Activated naive CD4-positive, alpha-beta T cell treated with anti-CD3 and anti-CD28 coated beads, Interleukin-2, amount 10 ng/mL, durations not matched to agents 7 days and 5 days (primary cell): ENCODE data around the gene FUT4.
A peak's percentile ranks its signal among the peaks of the same experiment; 100 is the strongest.
"Not testable (repeated sequence)": the region's sequence is repeated elsewhere in the genome, so short reads cannot be mapped to it uniquely, and the experiment has no call there.

Experiments
- CTCF ChIA-PET: fragments of 350-600 bp; sonication (Branson Sonifier 250); formaldehyde crosslinking; loops from one replicate; lab custom pipeline; 2021; ENCODE audit warnings: antibody characterized with exemption; lab: Charles Lee
- DNase-seq: peaks from one replicate; pipeline ENCODE4 v3.0.0-alpha.2; 2020
- H3K27ac Mint-ChIP-seq: one replicate; pipeline ENCODE4 v1.8.0; 2021; ENCODE audit warnings: mild to moderate bottlenecking, moderate library complexity, mixed read lengths
- H3K27me3 Mint-ChIP-seq: one replicate; pipeline ENCODE4 v1.8.0; 2021; ENCODE audit warnings: mild to moderate bottlenecking, mixed read lengths
- H3K36me3 Mint-ChIP-seq: one replicate; pipeline ENCODE4 v1.8.0; 2021; ENCODE audit warnings: mixed read lengths
- H3K4me1 Mint-ChIP-seq: one replicate; pipeline ENCODE4 v1.8.0; 2021; ENCODE audit warnings: mixed read lengths
- H3K4me3 Mint-ChIP-seq: one replicate; pipeline ENCODE4 v1.8.0; 2021; ENCODE audit warnings: mild to moderate bottlenecking, moderate library complexity, mixed read lengths
- H3K9me3 Mint-ChIP-seq: one replicate; pipeline ENCODE4 v1.8.0; 2021; ENCODE audit warnings: mixed read lengths

FUT4 gene

DNA sequence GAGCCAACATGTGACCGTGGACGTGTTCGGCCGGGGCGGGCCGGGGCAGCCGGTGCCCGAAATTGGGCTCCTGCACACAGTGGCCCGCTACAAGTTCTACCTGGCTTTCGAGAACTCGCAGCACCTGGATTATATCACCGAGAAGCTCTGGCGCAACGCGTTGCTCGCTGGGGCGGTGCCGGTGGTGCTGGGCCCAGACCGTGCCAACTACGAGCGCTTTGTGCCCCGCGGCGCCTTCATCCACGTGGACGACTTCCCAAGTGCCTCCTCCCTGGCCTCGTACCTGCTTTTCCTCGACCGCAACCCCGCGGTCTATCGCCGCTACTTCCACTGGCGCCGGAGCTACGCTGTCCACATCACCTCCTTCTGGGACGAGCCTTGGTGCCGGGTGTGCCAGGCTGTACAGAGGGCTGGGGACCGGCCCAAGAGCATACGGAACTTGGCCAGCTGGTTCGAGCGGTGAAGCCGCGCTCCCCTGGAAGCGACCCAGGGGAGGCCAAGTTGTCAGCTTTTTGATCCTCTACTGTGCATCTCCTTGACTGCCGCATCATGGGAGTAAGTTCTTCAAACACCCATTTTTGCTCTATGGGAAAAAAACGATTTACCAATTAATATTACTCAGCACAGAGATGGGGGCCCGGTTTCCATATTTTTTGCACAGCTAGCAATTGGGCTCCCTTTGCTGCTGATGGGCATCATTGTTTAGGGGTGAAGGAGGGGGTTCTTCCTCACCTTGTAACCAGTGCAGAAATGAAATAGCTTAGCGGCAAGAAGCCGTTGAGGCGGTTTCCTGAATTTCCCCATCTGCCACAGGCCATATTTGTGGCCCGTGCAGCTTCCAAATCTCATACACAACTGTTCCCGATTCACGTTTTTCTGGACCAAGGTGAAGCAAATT, 1.8 kb downstream of the FUT4 start:
- Mint-ChIP-seq H3K27ac (peak overlapping the region; percentile 78), H3K9me3 (no peaks in the 10 kb centered on the region), H3K36me3 (peaks cover 20% of the 10 kb centered on the region), H3K4me1 (peaks cover 40% of the 10 kb centered on the region), H3K27me3 (peaks cover 3% of the 10 kb centered on the region), H3K4me3 (peak overlapping the region; percentile 71)
- CTCF ChIA-PET = interaction anchor here (1.1 kb wide), 2 partner anchors 20 to 28 kb away, joined by 4 to 5 read pairs; no protein-coding TSS in a partner anchor
- no peak for DNase-seq

DNA sequence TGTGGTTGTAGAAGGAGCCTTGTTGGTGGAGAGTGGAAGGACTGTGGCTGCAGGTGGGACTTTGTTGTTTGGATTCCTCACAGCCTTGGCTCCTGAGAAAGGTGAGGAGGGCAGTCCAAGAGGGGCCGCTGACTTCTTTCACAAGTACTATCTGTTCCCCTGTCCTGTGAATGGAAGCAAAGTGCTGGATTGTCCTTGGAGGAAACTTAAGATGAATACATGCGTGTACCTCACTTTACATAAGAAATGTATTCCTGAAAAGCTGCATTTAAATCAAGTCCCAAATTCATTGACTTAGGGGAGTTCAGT, 2.4 kb downstream of the FUT4 start:
- peaks cover 20% of the 10 kb centered on the region for H3K36me3 Mint-ChIP-seq
- DNase-seq = no peak
- peaks cover 40% of the 10 kb centered on the region for H3K4me1 Mint-ChIP-seq
- H3K9me3 Mint-ChIP-seq = no peaks in the 10 kb centered on the region
- peak overlapping the region; percentile 71 for H3K4me3 Mint-ChIP-seq
- no peak overlapping the region for H3K27ac Mint-ChIP-seq
- CTCF ChIA-PET = interaction anchor here (1.1 kb wide), 2 partner anchors 19 to 28 kb away, joined by 4 to 5 read pairs; no protein-coding TSS in a partner anchor
- H3K27me3 Mint-ChIP-seq = peaks cover 3% of the 10 kb centered on the region

DNA sequence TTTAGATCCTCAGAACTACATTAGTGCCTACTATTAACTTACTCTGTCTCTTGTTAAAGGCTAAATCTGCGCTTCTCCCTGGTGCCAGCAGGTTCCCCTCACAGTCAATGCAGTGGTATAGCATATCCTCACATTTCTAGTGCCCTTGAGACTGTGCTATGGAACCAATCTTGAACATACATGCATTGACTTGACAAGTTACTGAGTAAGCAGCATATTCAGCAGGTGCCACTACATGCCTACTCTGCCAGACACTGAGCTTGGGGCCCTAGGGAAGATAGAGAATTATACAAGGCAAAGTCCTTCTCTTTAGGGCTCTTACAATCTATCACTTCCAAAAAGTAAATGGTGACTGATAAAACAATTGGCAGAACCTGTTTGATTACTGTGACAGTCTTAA, 3.2 kb downstream of the FUT4 start:
- Mint-ChIP-seq H3K4me1 (peaks cover 40% of the 10 kb centered on the region), H3K36me3 (peaks cover 20% of the 10 kb centered on the region), H3K27me3 (peaks cover 3% of the 10 kb centered on the region), H3K27ac (no peak overlapping the region), H3K4me3 (peak overlapping the region; percentile 3), H3K9me3 (no peaks in the 10 kb centered on the region)
- CTCF ChIA-PET = interaction anchor here (2.2 kb wide), 1 partner anchor 30 kb away, joined by 6 read pairs; no protein-coding TSS in a partner anchor
- no peak for DNase-seq

DNA sequence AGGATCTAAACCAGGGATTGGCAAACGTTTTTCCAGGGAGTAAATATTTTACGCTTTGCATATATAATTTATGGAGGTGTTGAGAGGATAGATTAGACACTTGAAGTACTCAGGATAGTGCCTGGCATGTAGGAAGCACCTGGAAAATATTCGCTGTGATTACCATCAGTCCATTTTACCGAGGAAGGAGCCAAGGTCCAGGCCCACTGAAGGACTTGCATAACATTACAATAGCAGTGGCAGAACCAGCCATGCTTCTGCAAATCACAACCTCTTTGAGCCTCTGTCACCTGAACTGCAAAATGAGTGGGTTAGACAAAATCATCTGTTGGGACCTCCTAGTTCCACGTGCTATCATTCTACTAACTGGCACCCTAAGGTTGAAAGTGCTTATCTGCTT, 5.4 kb downstream of the FUT4 start:
- CTCF ChIA-PET = no interaction called here
- H3K27ac Mint-ChIP-seq = peak overlapping the region; percentile 14
- no peak for DNase-seq
- no peak overlapping the region for H3K4me3 Mint-ChIP-seq
- no peaks in the 10 kb centered on the region for H3K9me3 Mint-ChIP-seq
- no peaks in the 10 kb centered on the region for H3K27me3 Mint-ChIP-seq
- H3K36me3 Mint-ChIP-seq = peaks cover 18% of the 10 kb centered on the region
- H3K4me1 Mint-ChIP-seq = peaks cover 29% of the 10 kb centered on the region

DNA sequence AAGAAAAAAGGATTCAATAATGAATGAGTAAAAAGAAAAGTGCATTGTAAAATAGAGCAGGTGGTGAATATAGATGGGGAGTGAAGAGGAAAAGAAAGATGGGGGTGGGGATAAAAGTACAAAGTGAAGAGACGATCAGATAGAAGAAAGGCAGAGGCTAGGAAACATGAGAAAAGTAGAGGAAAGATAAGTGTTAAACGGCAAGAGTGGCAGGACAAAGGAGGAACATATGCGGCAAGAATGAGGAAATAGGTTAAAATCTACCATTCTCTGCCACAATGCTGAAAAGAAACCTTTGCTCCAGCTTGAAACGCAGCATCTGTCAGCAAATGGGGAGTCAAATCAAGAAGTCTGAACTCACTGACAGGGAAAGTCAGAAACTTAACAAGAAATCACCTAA, 6.8 kb downstream of the FUT4 start:
- Mint-ChIP-seq H3K36me3 (peaks cover 16% of the 10 kb centered on the region), H3K4me1 (peaks cover 25% of the 10 kb centered on the region), H3K4me3 (no peak overlapping the region), H3K9me3 (no peaks in the 10 kb centered on the region), H3K27me3 (no peaks in the 10 kb centered on the region), H3K27ac (no peak overlapping the region)
- no peak for DNase-seq
- CTCF ChIA-PET = no interaction called here

DNA sequence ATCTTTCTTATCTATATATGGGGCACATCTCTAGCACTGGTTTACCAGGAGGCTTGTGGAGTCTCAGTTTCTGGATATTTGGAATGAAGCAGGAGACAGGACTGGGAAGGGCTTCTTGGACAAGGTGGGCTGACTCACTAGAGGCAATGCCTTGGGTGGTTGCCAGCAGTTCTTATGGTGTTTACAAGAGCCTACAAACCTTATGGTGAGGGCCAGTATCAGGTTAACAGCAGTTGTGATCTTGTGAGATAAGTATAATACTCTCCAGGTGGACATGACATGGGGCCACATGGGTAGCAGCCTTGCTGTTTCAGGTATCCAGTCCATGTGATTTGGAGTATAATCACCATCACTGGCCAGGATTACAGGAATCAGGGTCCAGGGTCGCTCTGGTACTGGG, 10.2 kb downstream of the FUT4 start:
- no peak for DNase-seq

DNA sequence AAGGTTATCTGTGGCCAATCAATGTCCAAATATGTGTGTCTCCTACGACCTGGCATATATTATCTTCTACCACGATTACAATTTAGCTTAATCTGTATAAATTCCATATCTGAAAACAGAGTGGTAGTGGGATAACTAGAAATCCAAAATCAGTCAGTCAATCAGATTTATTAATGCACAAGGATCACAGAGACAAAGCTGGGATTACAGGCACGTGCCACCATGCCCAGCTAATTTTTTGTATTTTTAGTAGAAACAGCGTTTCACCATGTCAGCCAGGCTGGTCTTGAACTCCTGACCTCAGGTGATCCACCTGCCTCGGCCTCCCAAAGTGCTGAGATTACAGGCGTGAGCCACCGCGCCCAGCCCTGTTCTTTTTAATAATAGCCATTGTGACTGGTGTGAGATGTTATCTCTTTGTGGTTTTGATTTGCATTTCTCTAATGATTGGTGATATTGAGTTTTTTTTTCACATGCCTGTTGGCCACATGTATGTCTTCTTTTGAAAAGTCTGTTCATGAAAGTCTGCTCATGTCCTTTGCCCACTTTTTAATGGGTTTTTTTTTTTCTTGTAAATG, 12.1 kb downstream of the FUT4 start:
- not testable (repeated sequence) for H3K4me1 Mint-ChIP-seq, H3K36me3 Mint-ChIP-seq, H3K9me3 Mint-ChIP-seq, H3K27ac Mint-ChIP-seq, H3K27me3 Mint-ChIP-seq, H3K4me3 Mint-ChIP-seq, DNase-seq
- CTCF ChIA-PET = interaction anchor here (1.4 kb wide), 1 partner anchor 67 kb away, joined by 3 read pairs; no protein-coding TSS in a partner anchor

More for the DNA sequence above, 10.2 kb downstream of the FUT4 start:
- Mint-ChIP-seq H3K36me3 (peaks cover 9% of the 10 kb centered on the region), H3K4me1 (peaks cover 4% of the 10 kb centered on the region), H3K4me3 (no peak overlapping the region), H3K27me3 (no peaks in the 10 kb centered on the region), H3K9me3 (no peaks in the 10 kb centered on the region), H3K27ac (no peak overlapping the region)
- CTCF ChIA-PET = no interaction called here

DNA sequence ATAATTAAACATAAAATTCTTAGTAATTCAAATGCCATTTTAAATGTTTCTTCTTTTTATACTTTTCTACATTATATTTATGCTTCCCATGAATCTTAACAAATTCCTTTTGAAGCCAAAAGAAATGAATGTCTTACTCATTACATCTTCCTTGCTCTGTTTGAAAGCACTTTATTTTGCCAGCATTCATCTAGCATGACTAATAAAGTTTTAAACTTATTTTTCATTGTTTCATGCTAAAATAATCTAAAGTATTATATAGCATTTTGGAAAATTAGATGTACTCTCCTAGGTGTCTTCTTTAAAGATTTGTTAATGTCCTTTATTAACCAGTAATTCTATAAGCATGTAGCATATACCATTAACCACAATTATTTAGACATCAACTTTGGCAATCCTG, 13.7 kb downstream of the FUT4 start:
- H3K27me3 Mint-ChIP-seq = no peaks in the 10 kb centered on the region
- no peak overlapping the region for H3K4me3 Mint-ChIP-seq
- H3K36me3 Mint-ChIP-seq = no peaks in the 10 kb centered on the region
- H3K27ac Mint-ChIP-seq = no peak overlapping the region
- CTCF ChIA-PET = no interaction called here
- no peaks in the 10 kb centered on the region for H3K9me3 Mint-ChIP-seq
- no peak for DNase-seq
- H3K4me1 Mint-ChIP-seq = no peaks in the 10 kb centered on the region

DNA sequence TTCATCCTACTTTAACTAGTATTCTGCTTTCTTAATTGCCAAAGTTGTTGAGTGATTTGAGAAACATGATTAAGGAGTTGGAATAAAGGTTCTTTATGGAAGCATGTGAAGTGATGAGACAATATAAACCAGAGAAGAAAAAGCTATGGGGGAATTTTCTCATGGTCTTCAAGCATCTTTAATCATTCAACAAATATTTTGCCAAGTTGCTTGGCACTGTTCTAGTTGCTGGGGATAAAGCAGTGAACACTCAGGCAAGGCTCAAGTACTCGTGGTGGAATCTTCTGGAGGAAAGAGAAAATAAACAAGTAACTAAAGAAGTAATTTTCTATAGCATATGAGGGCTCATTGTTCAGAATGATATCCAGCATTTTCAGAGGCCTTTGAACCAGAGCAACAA, 14.3 kb downstream of the FUT4 start:
- no peaks in the 10 kb centered on the region for H3K36me3 Mint-ChIP-seq
- H3K27me3 Mint-ChIP-seq = no peaks in the 10 kb centered on the region
- H3K4me1 Mint-ChIP-seq = no peaks in the 10 kb centered on the region
- H3K4me3 Mint-ChIP-seq = no peak overlapping the region
- no peak for DNase-seq
- H3K9me3 Mint-ChIP-seq = no peaks in the 10 kb centered on the region
- H3K27ac Mint-ChIP-seq = no peak overlapping the region
- CTCF ChIA-PET = no interaction called here

DNA sequence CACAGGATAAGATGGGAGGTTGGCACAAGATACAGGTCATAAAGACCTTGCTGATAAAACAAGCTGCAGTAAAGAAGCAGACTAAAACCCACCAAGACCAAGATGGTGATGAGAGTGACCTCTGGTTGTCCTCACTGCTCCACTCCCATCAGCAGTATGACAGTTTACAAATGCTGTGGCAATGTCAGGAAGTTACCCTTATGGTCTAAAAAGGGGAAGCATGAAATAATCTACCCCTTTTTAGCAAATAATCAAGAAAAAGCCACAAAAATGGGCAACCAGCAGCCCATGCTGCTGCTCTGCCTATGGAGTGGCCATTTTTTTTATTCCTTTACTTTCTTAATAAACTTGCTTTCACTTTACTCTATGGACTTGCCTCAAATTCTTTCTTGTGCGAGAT, 14.7 kb downstream of the FUT4 start:
- Mint-ChIP-seq H3K36me3 (no peaks in the 10 kb centered on the region), H3K4me1 (no peaks in the 10 kb centered on the region), H3K27ac (no peak overlapping the region), H3K27me3 (no peaks in the 10 kb centered on the region), H3K9me3 (no peaks in the 10 kb centered on the region), H3K4me3 (no peak overlapping the region)
- no peak for DNase-seq
- CTCF ChIA-PET = no interaction called here

DNA sequence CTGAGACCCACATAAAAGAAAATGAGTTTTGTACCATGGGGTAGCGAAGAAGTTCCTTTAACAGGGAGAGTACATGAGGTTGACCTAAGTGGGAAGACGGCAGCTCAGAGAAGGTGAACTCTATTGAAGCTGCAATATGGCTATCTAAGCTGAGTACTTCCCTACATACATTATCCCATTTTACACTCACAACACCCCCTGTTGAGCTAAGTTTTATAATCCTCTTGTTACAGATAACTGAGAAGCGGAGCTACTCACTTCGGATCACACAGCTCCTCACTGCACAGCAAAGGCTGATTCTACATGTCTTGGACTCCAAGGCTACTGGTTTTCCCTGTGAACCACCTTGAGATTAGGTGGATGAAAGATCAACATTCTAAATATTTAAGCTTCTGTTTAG, 15.2 kb downstream of the FUT4 start:
- no peaks in the 10 kb centered on the region for H3K4me1 Mint-ChIP-seq
- no peaks in the 10 kb centered on the region for H3K27me3 Mint-ChIP-seq
- H3K36me3 Mint-ChIP-seq = no peaks in the 10 kb centered on the region
- no peaks in the 10 kb centered on the region for H3K9me3 Mint-ChIP-seq
- H3K27ac Mint-ChIP-seq = no peak overlapping the region
- CTCF ChIA-PET = no interaction called here
- no peak for DNase-seq
- no peak overlapping the region for H3K4me3 Mint-ChIP-seq

DNA sequence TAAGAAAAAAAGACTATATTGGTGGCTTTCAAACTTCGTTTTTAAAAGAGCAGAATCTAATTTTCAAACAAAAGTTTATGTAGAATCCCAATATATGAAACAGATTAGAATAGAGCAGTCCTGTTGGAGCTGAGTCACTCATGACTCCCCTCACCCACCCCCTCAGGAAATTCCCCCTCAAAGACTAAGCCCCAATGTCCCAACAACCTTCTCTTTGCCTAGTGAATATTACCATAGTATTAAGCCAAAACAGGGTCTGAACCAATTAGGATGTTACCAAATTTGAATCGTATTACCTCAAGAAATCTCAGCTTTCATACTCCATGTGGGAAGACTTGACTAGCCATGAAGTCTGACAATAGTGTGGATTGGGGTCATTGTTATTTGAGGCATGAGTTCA, 15.6 kb downstream of the FUT4 start:
- H3K27me3 Mint-ChIP-seq = no peaks in the 10 kb centered on the region
- no peaks in the 10 kb centered on the region for H3K9me3 Mint-ChIP-seq
- no peaks in the 10 kb centered on the region for H3K4me1 Mint-ChIP-seq
- H3K36me3 Mint-ChIP-seq = no peaks in the 10 kb centered on the region
- no peak overlapping the region for H3K4me3 Mint-ChIP-seq
- CTCF ChIA-PET = no interaction called here
- no peak overlapping the region for H3K27ac Mint-ChIP-seq
- no peak for DNase-seq

DNA sequence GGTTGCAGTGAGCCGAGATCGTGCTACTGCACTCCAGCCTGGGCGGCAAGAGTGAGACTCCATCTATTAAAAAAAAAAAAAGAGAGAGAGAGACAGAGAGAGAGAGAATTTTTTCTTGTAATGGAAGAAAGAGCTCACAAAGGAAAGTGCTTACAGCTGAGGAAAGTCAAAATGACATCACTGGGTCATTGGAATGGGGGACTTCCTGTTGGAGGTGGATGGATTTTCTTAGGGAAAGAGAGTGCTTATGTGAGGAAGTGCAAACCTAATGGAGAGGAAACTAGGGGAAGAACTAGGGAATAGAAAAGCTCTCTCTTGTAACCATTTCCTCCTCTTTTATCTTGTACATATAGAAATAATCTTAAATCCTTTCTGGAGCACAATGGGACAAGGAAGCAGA, 17.1 kb downstream of the FUT4 start:
- H3K4me1 Mint-ChIP-seq = no peaks in the 10 kb centered on the region
- H3K4me3 Mint-ChIP-seq = no peak overlapping the region
- H3K27ac Mint-ChIP-seq = no peak overlapping the region
- no peaks in the 10 kb centered on the region for H3K9me3 Mint-ChIP-seq
- H3K27me3 Mint-ChIP-seq = no peaks in the 10 kb centered on the region
- no peaks in the 10 kb centered on the region for H3K36me3 Mint-ChIP-seq
- CTCF ChIA-PET = no interaction called here
- DNase-seq = no peak

DNA sequence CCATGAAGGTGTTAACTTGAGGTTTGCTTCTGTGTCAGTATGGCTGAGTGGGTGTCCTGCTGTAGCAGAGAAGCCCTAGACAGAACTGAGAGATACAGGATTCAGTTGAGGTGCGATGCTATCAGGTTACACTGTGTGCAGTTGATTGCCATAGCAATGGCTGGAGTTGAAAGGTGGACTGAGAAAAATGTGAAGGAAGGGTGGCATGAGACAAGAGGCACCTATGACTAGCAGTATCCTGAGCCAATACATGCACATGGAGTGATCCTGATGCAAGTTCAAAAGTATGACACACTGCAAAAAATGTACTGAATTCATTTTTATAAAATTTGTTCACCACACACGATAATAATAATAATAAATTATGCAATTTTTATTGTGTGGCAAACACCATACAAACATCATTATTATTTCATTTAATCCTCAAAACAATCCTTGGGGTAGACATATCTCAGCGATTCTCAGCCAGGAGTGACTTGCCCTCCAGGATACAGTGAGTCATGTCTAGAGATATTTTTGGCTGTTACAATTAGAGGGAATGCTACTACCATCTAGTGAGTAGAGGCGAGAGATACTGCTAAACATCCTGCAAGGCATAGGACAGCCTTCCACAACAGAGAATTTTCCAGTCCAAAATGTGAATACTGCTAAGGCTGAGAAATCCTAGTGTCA, 19.6 kb downstream of the FUT4 start:
- CTCF ChIA-PET = no interaction called here
- Mint-ChIP-seq H3K9me3 (no peaks in the 10 kb centered on the region), H3K4me3 (no peak overlapping the region), H3K36me3 (no peaks in the 10 kb centered on the region), H3K27ac (no peak overlapping the region), H3K27me3 (no peaks in the 10 kb centered on the region), H3K4me1 (no peaks in the 10 kb centered on the region)
- no peak for DNase-seq
